CD4-positive, CD25-positive, alpha-beta regulatory T cell (primary cell): ENCODE measurements around the gene CD200. TPM values are rescaled to one million over a fixed set of nuclear protein-coding genes. Genes with fewer than 3 reads are reported as not detected.

Experiments
- ATAC-seq, 2 donors: fragments of 150-1000 bp; cut with Tn5 transposase; one replicate each; pipeline ENCODE4 v1.10.0; 2021; ENCODE audit warnings: low read depth in 2 of 2, moderate number of reproducible peaks in 2 of 2, moderate library complexity in 1 of 2
- DNase-seq, 3 donors: peaks; one replicate each; pipeline versions ENCODE4 v3.0.0 to v3.0.0-alpha.2; 2012 to 2022; ENCODE audit warnings: mixed read lengths in 1 of 3
- H3K27ac ChIP-seq: one replicate; pipeline ENCODE4 v1.7.0; 2013; ENCODE audit warnings: mild to moderate bottlenecking, low read length; ENCODE audit not compliant: insufficient read depth, poor library complexity, severe bottlenecking
- H3K27me3 ChIP-seq: one replicate; pipeline ENCODE4 v1.7.0; 2013; ENCODE audit warnings: low read length; ENCODE audit not compliant: control insufficient read depth, insufficient read depth
- H3K36me3 ChIP-seq: one replicate; pipeline ENCODE4 v1.7.0; 2013; ENCODE audit warnings: mild to moderate bottlenecking, low read length, moderate library complexity; ENCODE audit not compliant: control insufficient read depth, insufficient read depth
- H3K4me1 ChIP-seq: 2 replicates; pipeline ENCODE4 v1.7.0; 2013; ENCODE audit warnings: mild to moderate bottlenecking, low read length; ENCODE audit not compliant: insufficient read depth, control insufficient read depth, poor library complexity, severe bottlenecking
- H3K4me3 ChIP-seq: one replicate; pipeline ENCODE4 v1.7.0; 2013; ENCODE audit warnings: low read depth, mild to moderate bottlenecking, low read length, moderate library complexity
- H3K9me3 ChIP-seq, 2 experiments: 1 replicate in 1 of 2; 2 replicates in 1 of 2; pipeline ENCODE4 v1.7.0; 2013; ENCODE audit warnings: low read length in 2 of 2, mild to moderate bottlenecking in 1 of 2, moderate library complexity in 1 of 2; ENCODE audit not compliant: control insufficient read depth in 2 of 2
- H3K27ac Mint-ChIP-seq, 3 donors: one replicate each; pipeline ENCODE4 v1.8.0; 2020 to 2022; ENCODE audit warnings: mild to moderate bottlenecking in 3 of 3, mixed read lengths in 3 of 3, moderate library complexity in 2 of 3
- H3K27me3 Mint-ChIP-seq: one replicate; pipeline ENCODE4 v1.8.0; 2022; ENCODE audit warnings: mild to moderate bottlenecking, mixed read lengths
- H3K36me3 Mint-ChIP-seq: one replicate; pipeline ENCODE4 v1.8.0; 2020; ENCODE audit warnings: mixed read lengths
- H3K4me1 Mint-ChIP-seq, 4 donors: one replicate each; pipeline ENCODE4 v1.8.0; 2020 to 2022; ENCODE audit warnings: mixed read lengths in 4 of 4, mild to moderate bottlenecking in 1 of 4
- H3K4me3 Mint-ChIP-seq, 4 donors: one replicate each; pipeline ENCODE4 v1.8.0; 2020 to 2022; ENCODE audit warnings: mild to moderate bottlenecking in 4 of 4, mixed read lengths in 4 of 4, moderate library complexity in 3 of 4
- H3K9me3 Mint-ChIP-seq, 7 donors: one replicate each; pipeline ENCODE4 v1.8.0; 2020 to 2022; ENCODE audit warnings: mixed read lengths in 7 of 7, mild to moderate bottlenecking in 3 of 7, moderate library complexity in 2 of 7
- polyA plus RNA-seq, 4 donors: library from polyadenylated mRNA; unstranded; fragments of 300-500 nt; fragmentation: Illumina TruSeq; gene quantifications; one replicate each; pipeline ENCODE4 v1.2.3, GENCODE V29; 2021
- total RNA-seq: library from RNA; stranded (reverse); gene quantifications from one replicate; pipeline ENCODE4 v1.2.3, GENCODE V29; 2022

CD200 gene
- total and polyA plus RNA-seq, 5 donors from 2014 or later, result 1.9 to 4.8 (median 2.8) TPM

GRCh38 chr3:112315791-112316190 lies 17.2 kb upstream of the CD200 start:
- Mint-ChIP-seq H3K9me3 (peaks cover 0 to 4% (median 1%) of the 10 kb centered on the region in 7 donors), H3K27ac (no peak overlapping the region), H3K27me3 (peaks cover 19% of the 10 kb centered on the region), H3K36me3 (no peaks in the 10 kb centered on the region), H3K4me1 (no peaks in the 10 kb centered on the region), H3K4me3 (no peak overlapping the region)
- no peak for ATAC-seq
- Histone ChIP-seq H3K4me3 (no peak overlapping the region), H3K36me3 (no peaks in the 10 kb centered on the region), H3K9me3 (no peaks in the 10 kb centered on the region), H3K4me1 (no peaks in the 10 kb centered on the region), H3K27me3 (peaks cover 4% of the 10 kb centered on the region), H3K27ac (no peak overlapping the region)
- DNase-seq, result no peak

DNA sequence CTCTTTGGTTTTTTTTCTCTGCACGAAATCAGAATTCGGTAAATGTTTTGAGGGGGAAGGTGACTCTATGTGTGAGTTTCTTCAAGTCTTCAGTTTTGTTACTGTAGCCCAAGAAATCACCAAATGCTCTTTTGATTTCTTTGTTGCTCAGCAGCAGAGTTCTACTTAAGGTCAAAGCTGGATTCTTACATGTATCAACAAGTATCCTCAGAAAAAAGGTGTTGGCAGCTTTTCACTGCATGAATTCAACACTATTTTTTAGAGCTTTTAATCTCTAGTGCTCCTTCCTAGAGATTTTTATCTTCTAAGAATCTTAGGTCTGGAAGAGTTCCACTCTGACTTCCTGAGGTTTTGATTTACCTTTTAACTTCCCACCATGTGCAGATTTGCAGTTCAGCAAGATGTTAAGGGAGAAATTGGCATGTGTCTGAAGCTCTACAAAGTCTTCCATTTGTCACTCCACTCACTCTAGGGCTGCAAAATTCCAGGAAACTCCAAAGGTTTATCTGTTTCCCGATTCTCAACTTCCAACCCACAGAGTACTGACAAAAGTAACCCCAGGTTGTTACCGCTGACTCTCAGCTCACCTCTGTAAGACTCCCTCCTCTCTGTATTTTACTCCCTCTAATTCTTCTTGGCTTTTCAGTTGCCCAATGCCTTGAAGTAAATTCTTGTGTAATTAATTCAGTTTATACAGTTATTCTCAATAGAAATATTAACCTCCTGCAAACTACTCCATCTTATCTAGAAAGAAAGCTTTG lies 13.3 kb upstream of the CD200 start:
- Mint-ChIP-seq H3K36me3 (no peaks in the 10 kb centered on the region), H3K27ac (no peak overlapping the region), H3K27me3 (peaks cover 39% of the 10 kb centered on the region), H3K9me3 (peaks cover 0 to 4% (median 1%) of the 10 kb centered on the region in 7 donors), H3K4me1 (no peaks in the 10 kb centered on the region), H3K4me3 (no peak overlapping the region)
- H3K36me3 ChIP-seq, result no peaks in the 10 kb centered on the region
- ATAC-seq (no peak), DNase-seq (no peak)
- H3K4me1 ChIP-seq, result no peaks in the 10 kb centered on the region
- peaks cover 9% of the 10 kb centered on the region for H3K27me3 ChIP-seq
- H3K4me3 ChIP-seq, result no peak overlapping the region
- no peaks in the 10 kb centered on the region for H3K9me3 ChIP-seq
- no peak overlapping the region for H3K27ac ChIP-seq

- H3K36me3 Mint-ChIP-seq, result no peaks in the 10 kb centered on the region
- no peak overlapping the region for H3K4me3 ChIP-seq
- no peak for ATAC-seq
- H3K9me3 Mint-ChIP-seq, result no peaks in the 10 kb centered on the region
- H3K4me1 Mint-ChIP-seq, result no peaks in the 10 kb centered on the region
- no peak overlapping the region for H3K4me3 Mint-ChIP-seq
- no peaks in the 10 kb centered on the region for H3K9me3 ChIP-seq
- H3K4me1 ChIP-seq, result no peaks in the 10 kb centered on the region
- H3K27me3 ChIP-seq, result peaks cover 9% of the 10 kb centered on the region
- DNase-seq, result no peak
- H3K27me3 Mint-ChIP-seq, result peaks cover 45% of the 10 kb centered on the region
- no peaks in the 10 kb centered on the region for H3K36me3 ChIP-seq
- no peak overlapping the region for H3K27ac Mint-ChIP-seq
- no peak overlapping the region for H3K27ac ChIP-seq
These were observed 12.3 kb upstream of the CD200 start for GRCh38 chr3:112320691-112321090.

GRCh38 chr3:112321867-112322652 lies 10.9 kb upstream of the CD200 start:
- H3K36me3 ChIP-seq, result no peaks in the 10 kb centered on the region
- no peak for ATAC-seq
- H3K9me3 ChIP-seq, result no peaks in the 10 kb centered on the region
- H3K27ac Mint-ChIP-seq, result no peak overlapping the region
- no peaks in the 10 kb centered on the region for H3K4me1 Mint-ChIP-seq
- no peak overlapping the region for H3K4me3 ChIP-seq
- no peak overlapping the region for H3K4me3 Mint-ChIP-seq
- DNase-seq, result no peak
- no peaks in the 10 kb centered on the region for H3K9me3 Mint-ChIP-seq
- peaks cover 12% of the 10 kb centered on the region for H3K27me3 ChIP-seq
- peaks cover 47% of the 10 kb centered on the region for H3K27me3 Mint-ChIP-seq
- no peak overlapping the region for H3K27ac ChIP-seq
- no peaks in the 10 kb centered on the region for H3K4me1 ChIP-seq
- no peaks in the 10 kb centered on the region for H3K36me3 Mint-ChIP-seq

DNA sequence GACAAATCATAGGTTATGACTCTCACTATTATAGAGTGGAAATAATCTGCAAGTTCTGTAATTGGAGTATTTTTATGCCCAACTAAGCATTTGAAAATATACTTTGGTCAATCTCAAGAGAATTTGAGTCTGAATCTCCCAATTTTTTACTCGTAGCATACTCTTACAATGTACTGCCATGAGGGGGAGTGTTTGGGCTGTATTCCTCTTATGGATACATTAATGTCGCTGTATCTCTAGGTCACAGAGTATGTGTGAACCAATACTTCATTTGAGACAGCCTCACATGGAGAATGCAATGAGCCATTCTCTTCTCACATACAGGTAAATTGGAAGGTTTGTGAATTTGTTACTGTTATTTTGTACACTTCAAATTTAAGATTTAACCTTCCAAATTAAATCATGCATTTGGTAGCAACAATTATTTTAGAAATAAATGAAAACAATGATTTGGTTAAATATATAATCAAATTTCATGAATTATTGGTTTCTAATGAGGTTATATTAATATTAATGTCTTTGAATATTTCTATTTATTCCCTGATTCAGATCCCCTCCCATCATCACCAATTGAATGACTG lies 5.5 kb upstream of the CD200 start:
- Histone ChIP-seq H3K4me1 (no peaks in the 10 kb centered on the region), H3K4me3 (no peak overlapping the region), H3K27me3 (peaks cover 15% of the 10 kb centered on the region), H3K27ac (no peak overlapping the region), H3K9me3 (no peaks in the 10 kb centered on the region), H3K36me3 (no peaks in the 10 kb centered on the region)
- no peak overlapping the region for H3K27ac Mint-ChIP-seq
- peaks cover 33% of the 10 kb centered on the region for H3K27me3 Mint-ChIP-seq
- H3K4me1 Mint-ChIP-seq, result peaks cover 0 to 6% (median 0%) of the 10 kb centered on the region in 4 donors
- DNase-seq (peak in 2 of 3 donors; percentile 59 to 74), ATAC-seq (peak; percentile 95 to 97)
- no peaks in the 10 kb centered on the region for H3K36me3 Mint-ChIP-seq
- no peak overlapping the region for H3K4me3 Mint-ChIP-seq
- no peaks in the 10 kb centered on the region for H3K9me3 Mint-ChIP-seq

DNA sequence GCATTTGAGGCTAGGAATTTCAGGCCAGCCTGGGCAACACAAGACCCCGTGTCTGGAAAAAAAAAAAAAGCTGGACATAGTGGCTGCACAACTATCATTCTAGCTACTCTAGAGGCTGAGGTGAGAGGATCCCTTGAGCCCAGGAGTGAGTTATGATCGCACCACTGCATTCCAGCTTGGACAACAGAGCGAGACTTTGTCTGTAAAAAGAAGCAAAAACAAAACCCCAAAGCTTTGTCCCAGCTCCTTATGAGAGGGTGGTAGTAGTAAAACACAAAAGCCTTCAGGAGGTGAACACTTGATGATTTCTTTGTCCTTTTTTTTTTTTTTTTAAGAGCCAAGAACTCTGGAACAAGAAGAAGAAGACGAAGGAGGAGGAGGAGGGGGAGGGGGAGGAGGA lies 1.1 kb upstream of the CD200 start:
- Mint-ChIP-seq H3K27me3 (peaks cover 41% of the 10 kb centered on the region), H3K4me1 (peaks cover 0 to 47% (median 17%) of the 10 kb centered on the region in 4 donors), H3K36me3 (no peaks in the 10 kb centered on the region), H3K9me3 (peaks cover 0 to 2% (median 0%) of the 10 kb centered on the region in 7 donors), H3K4me3 (peak overlapping the region in 3 of 4 donors; percentile 38 to 67 (median 43)), H3K27ac (no peak overlapping the region)
- Histone ChIP-seq H3K4me1 (peaks cover 11% of the 10 kb centered on the region), H3K27me3 (peaks cover 11% of the 10 kb centered on the region), H3K4me3 (no peak overlapping the region), H3K27ac (no peak overlapping the region), H3K36me3 (no peaks in the 10 kb centered on the region), H3K9me3 (no peaks in the 10 kb centered on the region)
- ATAC-seq, result no peak
- DNase-seq, result no peak

DNA sequence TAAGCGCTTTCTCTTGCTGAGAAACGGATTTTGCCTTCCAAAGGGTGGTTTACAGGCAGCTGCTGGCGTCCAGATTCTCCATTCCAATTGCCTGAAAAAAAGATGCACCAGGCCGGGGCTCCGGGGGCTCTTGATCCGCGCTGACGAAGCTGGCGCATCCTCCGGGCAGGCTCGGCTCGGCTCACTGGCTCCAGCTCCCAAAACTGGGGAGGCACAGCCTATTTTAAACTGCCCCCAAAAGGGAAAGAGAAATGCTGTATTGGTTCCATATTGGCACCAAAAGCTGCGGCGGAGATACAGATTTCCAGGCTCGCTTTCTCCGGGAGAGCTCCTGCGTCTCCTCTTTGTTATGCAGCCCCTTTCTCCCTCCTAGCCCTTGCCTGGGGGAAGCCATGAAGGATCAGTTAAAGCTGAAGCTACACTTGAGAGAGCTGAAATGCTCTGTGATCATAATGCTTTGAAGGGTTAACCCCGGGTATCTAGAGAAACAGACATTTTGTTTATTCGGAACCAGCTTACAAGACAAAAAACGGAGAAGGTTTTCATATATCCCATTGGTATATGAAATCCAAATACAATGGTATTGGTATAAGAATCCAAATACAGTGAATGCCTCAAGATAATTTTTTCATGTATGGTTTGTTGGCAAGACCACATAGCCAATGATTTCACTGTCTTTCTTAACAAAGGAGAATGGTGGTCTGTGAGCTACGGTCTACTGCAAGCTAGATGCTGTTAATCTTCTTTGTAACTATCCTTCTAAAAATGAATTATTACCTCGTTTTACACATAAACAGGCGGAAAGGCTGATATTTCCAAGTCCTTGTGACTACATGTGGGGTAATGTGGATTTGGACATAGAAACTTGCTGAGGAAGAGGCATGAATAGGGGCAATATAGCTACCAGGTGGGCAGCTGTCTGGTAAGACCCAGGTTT lies 693 bp downstream of the CD200 start:
- no peaks in the 10 kb centered on the region for H3K9me3 ChIP-seq
- peak overlapping the region; percentile 76 for H3K4me3 ChIP-seq
- H3K36me3 ChIP-seq, result no peaks in the 10 kb centered on the region
- peak; percentile 16 to 42 for ATAC-seq
- peak overlapping the region in 2 of 3 donors; percentile 1 to 63 for H3K27ac Mint-ChIP-seq
- H3K36me3 Mint-ChIP-seq, result no peaks in the 10 kb centered on the region
- peaks cover 11% of the 10 kb centered on the region for H3K4me1 ChIP-seq
- H3K9me3 Mint-ChIP-seq, result peaks cover 0 to 2% (median 0%) of the 10 kb centered on the region in 7 donors
- H3K27me3 ChIP-seq, result peaks cover 8% of the 10 kb centered on the region
- H3K27ac ChIP-seq, result no peak overlapping the region
- H3K27me3 Mint-ChIP-seq, result peaks cover 29% of the 10 kb centered on the region
- H3K4me1 Mint-ChIP-seq, result peaks cover 0 to 60% (median 25%) of the 10 kb centered on the region in 4 donors
- DNase-seq, result peak in 1 of 3 donors; percentile 26
- peak overlapping the region; percentile 79 to 93 (median 88) for H3K4me3 Mint-ChIP-seq
